SU-DHL-6 (cell line): ENCODE measurements around the gene POLR1A.

Source experiments
- H2AFZ ChIP-seq: fragments of 200-600 bp; sonication (generic); 2 replicates; pipeline ENCODE4 v1.6.1; 2014; ENCODE audit warnings: low read depth, mild to moderate bottlenecking, moderate library complexity, mixed read lengths, antibody characterized with exemption, low read length; ENCODE audit not compliant: severe bottlenecking
- H3F3A ChIP-seq: fragments of 200-600 bp; shearing (Covaris generic); 2 replicates; pipeline ENCODE4 v1.6.0; 2016; ENCODE audit warnings: antibody characterized with exemption, mild to moderate bottlenecking; ENCODE audit not compliant: insufficient read depth
- H3K27ac ChIP-seq: fragments of 200-600 bp; sonication (generic); 2 replicates; pipeline ENCODE4 v1.5.1; 2016; ENCODE audit warnings: low read depth, mild to moderate bottlenecking, low read length, moderate library complexity, mixed read lengths
- H3K27me3 ChIP-seq: fragments of 200-600 bp; sonication (generic), shearing (Covaris generic); 2 replicates; pipeline ENCODE4 v1.6.0; 2014; ENCODE audit warnings: mild to moderate bottlenecking, low read length
- H3K36me3 ChIP-seq: fragments of 200-600 bp; sonication (generic); 2 replicates; pipeline ENCODE4 v1.6.1; 2014; ENCODE audit warnings: mild to moderate bottlenecking, low read length, mixed read lengths
- H3K4me2 ChIP-seq: fragments of 300-600, 200-600 bp; shearing (Covaris generic), sonication (generic); 2 replicates; pipeline ENCODE4 v1.6.0; 2014; ENCODE audit warnings: low read length, low read depth, mild to moderate bottlenecking; ENCODE audit not compliant: poor library complexity, severe bottlenecking
- H3K4me3 ChIP-seq: fragments of 200-600 bp; sonication (generic); 2 replicates; pipeline ENCODE4 v1.5.1; 2014; ENCODE audit warnings: antibody characterized with exemption, low read length, mild to moderate bottlenecking, mixed read lengths; ENCODE audit not compliant: insufficient read depth, poor library complexity, severe bottlenecking
- H3K79me2 ChIP-seq: fragments of 200-600 bp; sonication (generic); 2 replicates; pipeline ENCODE4 v1.6.1; 2014; ENCODE audit warnings: mild to moderate bottlenecking, low read length, moderate library complexity; ENCODE audit not compliant: insufficient read depth
- H3K9ac ChIP-seq: fragments of 200-600 bp; sonication (generic); 2 replicates; pipeline ENCODE4 v1.7.0; 2014; ENCODE audit warnings: mild to moderate bottlenecking, low read length
- H3K9me2 ChIP-seq: fragments of 200-600 bp; sonication (generic); replicated peaks from 2 replicates; pipeline ENCODE4 v1.6.1; 2014; ENCODE audit warnings: low read length; ENCODE audit not compliant: insufficient read depth
- H3K9me3 ChIP-seq: fragments of 200-600 bp; sonication (generic); 2 replicates; pipeline ENCODE4 v1.6.1; 2014; ENCODE audit warnings: low read length, mixed read lengths; ENCODE audit not compliant: insufficient read depth
- H4K20me1 ChIP-seq: fragments of 200-600 bp; sonication (generic); 2 replicates; pipeline ENCODE4 v1.6.1; 2014; ENCODE audit warnings: low read depth, mild to moderate bottlenecking, antibody characterized with exemption, low read length, moderate library complexity, mixed read lengths
- CTCF ChIP-seq: fragments of 200-600 bp; sonication (generic); IDR thresholded peaks from one replicate; pipeline ENCODE4 v1.5.1; 2017; ENCODE audit warnings: antibody characterized with exemption, mild to moderate bottlenecking, low read length, moderate library complexity; ENCODE audit not compliant: insufficient read depth, poor library complexity, severe bottlenecking
- EZH2phosphoT487 ChIP-seq: fragments of 200-600 bp; sonication (generic), shearing (Covaris generic); conservative IDR thresholded peaks from 2 replicates; pipeline ENCODE4 v1.6.1; 2018; ENCODE audit warnings: mild to moderate bottlenecking, antibody characterized with exemption, low read length, moderate library complexity, mixed read lengths

The POLR1A gene

GRCh38 chr2:86017901-86018896 is 87.5 kb downstream of the POLR1A start:
- Histone ChIP-seq H3K9ac (no peak overlapping the region), H4K20me1 (no peaks in the 10 kb centered on the region), H3K27me3 (no peaks in the 10 kb centered on the region), H3F3A (no peaks in the 10 kb centered on the region), H3K36me3 (no peaks in the 10 kb centered on the region), H3K4me3 (no peak overlapping the region), H3K9me2 (no peaks in the 10 kb centered on the region), H3K79me2 (no peaks in the 10 kb centered on the region), H2AFZ (no peak overlapping the region), H3K27ac (no peak overlapping the region), H3K9me3 (peaks cover 6% of the 10 kb centered on the region; the same call in 1 of the 2 replicates), H3K4me2 (no peak overlapping the region)
- TF ChIP-seq EZH2phosphoT487 = no peak
- no peak for TF ChIP-seq CTCF

- no peaks in the 10 kb centered on the region for H4K20me1 ChIP-seq
- peak overlapping the region; percentile 39 for H3K9ac ChIP-seq
- H2AFZ ChIP-seq = peak overlapping the region; percentile 21
- no peaks in the 10 kb centered on the region for H3K9me2 ChIP-seq
- no peaks in the 10 kb centered on the region for H3F3A ChIP-seq
- no peak overlapping the region for H3K4me3 ChIP-seq
- H3K36me3 ChIP-seq = no peaks in the 10 kb centered on the region
- no peaks in the 10 kb centered on the region for H3K27me3 ChIP-seq
- no peak for TF ChIP-seq EZH2phosphoT487
- TF ChIP-seq CTCF = no peak
- H3K4me2 ChIP-seq = peak overlapping the region; percentile 46
- no peaks in the 10 kb centered on the region for H3K79me2 ChIP-seq
- peaks cover 6% of the 10 kb centered on the region; the same call in 1 of the 2 replicates for H3K9me3 ChIP-seq
- H3K27ac ChIP-seq = peak overlapping the region; percentile 56
These were observed 89.1 kb downstream of the POLR1A start for GRCh38 chr2:86016581-86016980.

- Histone ChIP-seq H3K27me3 (no peaks in the 10 kb centered on the region), H4K20me1 (no peaks in the 10 kb centered on the region), H3K9me2 (no peaks in the 10 kb centered on the region), H3K27ac (no peak overlapping the region), H3K36me3 (no peaks in the 10 kb centered on the region), H3K9me3 (peaks cover 6% of the 10 kb centered on the region; the same call in 1 of the 2 replicates), H3K4me2 (no peak overlapping the region), H3K79me2 (no peaks in the 10 kb centered on the region), H3F3A (no peaks in the 10 kb centered on the region), H3K9ac (no peak overlapping the region), H3K4me3 (no peak overlapping the region), H2AFZ (no peak overlapping the region)
- TF ChIP-seq CTCF (no peak), EZH2phosphoT487 (no peak)
These were observed 90.0 kb downstream of the POLR1A start for GRCh38 chr2:86015699-86016098.
